GM23338 (cell line): ENCODE measurements around the gene EFCAB9. TPM values are rescaled to one million over a fixed set of nuclear protein-coding genes. Genes with fewer than 3 reads are reported as not detected.

ENCODE experiments used
- ATAC-seq: fragments of 200-7000 bp; cut with Tn5 transposase; 3 replicates; pipeline ENCODE4 v1.9.1; 2020
- DNase-seq: peaks from one replicate; pipeline ENCODE4 v3.0.0-alpha.2; 2015; ENCODE audit warnings: low spot score
- H2AFZ ChIP-seq: fragments of 200-600 bp; sonication (generic); 2 replicates; pipeline ENCODE4 v1.8.0; 2016; ENCODE audit warnings: antibody characterized with exemption, mild to moderate bottlenecking, moderate library complexity
- H3F3A ChIP-seq: fragments of 200-600 bp; sonication (generic); replicated peaks from 2 replicates; pipeline ENCODE4 v1.8.0; 2017; ENCODE audit warnings: antibody characterized with exemption, mixed run types, low read depth
- H3K27ac ChIP-seq: fragments of 200-600 bp; sonication (generic); 2 replicates; pipeline ENCODE4 v1.6.1; 2016; ENCODE audit warnings: low read depth
- H3K27me3 ChIP-seq: fragments of 200-600 bp; sonication (generic); 2 replicates; pipeline ENCODE4 v1.8.0; 2016; ENCODE audit warnings: mild to moderate bottlenecking, mixed run types, moderate library complexity; ENCODE audit not compliant: insufficient read depth
- H3K36me3 ChIP-seq: fragments of 200-600 bp; sonication (generic); 2 replicates; pipeline ENCODE4 v1.8.0; 2016; ENCODE audit warnings: mild to moderate bottlenecking; ENCODE audit not compliant: insufficient read depth
- H3K4me1 ChIP-seq: fragments of 200-600 bp; sonication (generic); 2 replicates; pipeline ENCODE4 v1.8.0; 2016; ENCODE audit warnings: mild to moderate bottlenecking, moderate library complexity; ENCODE audit not compliant: insufficient read depth
- H3K4me2 ChIP-seq: fragments of 200-600 bp; sonication (generic); 2 replicates; pipeline ENCODE4 v1.7.1; 2017; ENCODE audit warnings: mixed run types
- H3K4me3 ChIP-seq: fragments of 200-600 bp; sonication (generic); 2 replicates; pipeline ENCODE4 v1.6.1; 2016; ENCODE audit warnings: mixed run types
- H3K79me2 ChIP-seq: fragments of 200-600 bp; sonication (generic); replicated peaks from 2 replicates; pipeline ENCODE4 v1.8.0; 2017; ENCODE audit warnings: mild to moderate bottlenecking; ENCODE audit not compliant: insufficient read depth
- H3K9me2 ChIP-seq: fragments of 200-600 bp; sonication (generic); 2 replicates; pipeline ENCODE4 v1.8.0; 2017; ENCODE audit not compliant: insufficient read depth
- H4K20me1 ChIP-seq: fragments of 200-600 bp; sonication (generic); replicated peaks from 2 replicates; pipeline ENCODE4 v1.8.0; 2017; ENCODE audit warnings: mild to moderate bottlenecking; ENCODE audit not compliant: insufficient read depth
- H3K27ac Mint-ChIP-seq: 2 replicates; pipeline ENCODE4 v1.8.0; 2020; ENCODE audit warnings: inconsistent platforms, mild to moderate bottlenecking, moderate library complexity, mixed read lengths
- H3K27me3 Mint-ChIP-seq: 3 replicates; pipeline ENCODE4 v1.8.0; 2022; ENCODE audit warnings: low read depth, mild to moderate bottlenecking, moderate library complexity, mixed read lengths, inconsistent platforms; ENCODE audit not compliant: insufficient read depth, poor library complexity
- H3K36me3 Mint-ChIP-seq: 3 replicates; pipeline ENCODE4 v1.8.0; 2021; ENCODE audit warnings: low read depth, mild to moderate bottlenecking, inconsistent platforms, moderate library complexity, mixed read lengths
- H3K4me1 Mint-ChIP-seq: 3 replicates; pipeline ENCODE4 v1.8.0; 2020; ENCODE audit warnings: mild to moderate bottlenecking, inconsistent platforms, mixed read lengths
- H3K4me3 Mint-ChIP-seq: 3 replicates; pipeline ENCODE4 v1.8.0; 2021; ENCODE audit warnings: moderate library complexity, mild to moderate bottlenecking, inconsistent platforms, mixed read lengths
- H3K9me3 Mint-ChIP-seq: 3 replicates; pipeline ENCODE4 v1.8.0; 2020; ENCODE audit warnings: moderate library complexity, mild to moderate bottlenecking, inconsistent platforms, mixed read lengths
- CREB1 ChIP-seq: fragments of 250-450 bp; sonication (Bioruptor Pico); IDR thresholded peaks from 2 replicates; pipeline ENCODE4 v1.5.0; 2020; ENCODE audit warnings: low read depth, mild to moderate bottlenecking, moderate library complexity
- CTCF ChIP-seq, 2 experiments: fragments of 200-600 bp in 1 of 2; sonication (generic) in 1 of 2; conservative IDR thresholded peaks; 2 replicates each; pipeline versions ENCODE4 v1.5.1 to v1.6.1; 2016 to 2017; ENCODE audit warnings: antibody characterized with exemption in 2 of 2, low read depth in 2 of 2, mild to moderate bottlenecking in 2 of 2, moderate library complexity in 1 of 2
- EZH2 ChIP-seq: fragments of 200-600 bp; sonication (generic); IDR thresholded peaks from one replicate; pipeline ENCODE4 v1.8.0; 2017; ENCODE audit warnings: antibody characterized with exemption, mild to moderate bottlenecking, low read depth; ENCODE audit not compliant: unreplicated experiment
- NANOG ChIP-seq: IDR thresholded peaks from 2 replicates; pipeline ENCODE4 v1.6.1; 2016; ENCODE audit warnings: antibody characterized with exemption, borderline replicate concordance
- REST ChIP-seq: IDR thresholded peaks from one replicate; pipeline ENCODE4 v1.6.1; 2018; ENCODE audit warnings: antibody characterized with exemption; ENCODE audit not compliant: unreplicated experiment
- polyA plus RNA-seq: library from polyadenylated mRNA; unstranded; fragments of >200 nt; fragmentation: Nextera tagmentation; extraction: Ambion mirVana; gene quantifications from 2 replicates; pipeline ENCODE4 v1.2.1, GENCODE V29; 2016
- total RNA-seq: library from RNA; depleted of rRNA; stranded (reverse); fragments of >200 nt; shearing (Covaris generic); gene quantifications from 2 replicates; pipeline ENCODE4 v1.2.3, GENCODE V29; 2014

EFCAB9 gene
- total and polyA plus RNA-seq, 2 experiments from 2014 or later, result not detected

GRCh38 chr5:172145870-172146747, 47.9 kb upstream of the EFCAB9 start (continued):
- TF ChIP-seq REST (no peak), CREB1 (CRISPR knock-in tag) (no peak), EZH2 (no peak)

DNA sequence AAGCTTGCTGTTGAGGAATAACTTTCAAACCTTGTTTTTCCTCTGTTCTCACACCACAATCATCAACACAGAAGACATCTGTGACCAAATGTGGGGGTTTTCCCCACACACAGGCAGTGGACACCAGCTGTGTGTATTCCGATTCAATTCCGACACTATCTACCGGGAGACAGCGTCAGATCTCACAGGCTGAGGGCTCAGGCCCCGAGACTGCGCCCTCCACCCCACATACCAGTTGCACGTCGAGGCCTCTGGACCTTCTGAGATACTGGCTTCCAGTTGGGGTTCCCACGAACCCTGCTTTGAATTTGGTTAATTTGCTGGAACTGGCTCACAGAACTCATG, 47.3 kb upstream of the EFCAB9 start:
- no peak overlapping the region for H3K4me3 Mint-ChIP-seq
- peaks cover 7% of the 10 kb centered on the region for H3K27me3 Mint-ChIP-seq
- no peak for DNase-seq
- H3K4me2 ChIP-seq, result no peak overlapping the region
- peaks cover 6% of the 10 kb centered on the region; the same call in 1 of the 2 replicates for H3K4me1 ChIP-seq
- ATAC-seq, result no peak
- H2AFZ ChIP-seq, result no peak overlapping the region
- TF ChIP-seq REST (no peak), NANOG (no peak), CTCF (conservative IDR thresholded peaks at IDR 0.05; ENCODE audit: low read depth in 2 of 2) (no peak)
- H3K9me3 Mint-ChIP-seq, result no peaks in the 10 kb centered on the region
- H3K36me3 Mint-ChIP-seq, result no peaks in the 10 kb centered on the region
- H3K27me3 ChIP-seq, result no peaks in the 10 kb centered on the region
- H3K79me2 ChIP-seq, result peaks cover 12% of the 10 kb centered on the region; the same call in 1 of the 2 replicates
- no peak overlapping the region for H3K27ac Mint-ChIP-seq
- H3K9me2 ChIP-seq, result no peaks in the 10 kb centered on the region
- no peaks in the 10 kb centered on the region for H3K36me3 ChIP-seq
- H3K4me3 ChIP-seq, result no peak overlapping the region
- no peaks in the 10 kb centered on the region for H3F3A ChIP-seq
- H3K27ac ChIP-seq, result no peak overlapping the region
- H3K4me1 Mint-ChIP-seq, result peaks cover 17% of the 10 kb centered on the region
- H4K20me1 ChIP-seq, result no peaks in the 10 kb centered on the region; the same call in 1 of the 2 replicates
